Rectal smooth muscle tissue (tissue), 1 donor: ENCODE data around the gene BCAS4.

Experiments
- H3K27ac ChIP-seq: one replicate; pipeline ENCODE4 v1.7.0; 2013; ENCODE audit warnings: low read depth, low read length, inconsistent platforms
- H3K27me3 ChIP-seq: one replicate; pipeline ENCODE4 v1.7.0; 2013; ENCODE audit warnings: low read length; ENCODE audit not compliant: control insufficient read depth, insufficient read depth
- H3K36me3 ChIP-seq: one replicate; pipeline ENCODE4 v1.7.0; 2013; ENCODE audit warnings: low read length; ENCODE audit not compliant: control insufficient read depth, insufficient read depth
- H3K4me1 ChIP-seq: one replicate; pipeline ENCODE4 v1.7.0; 2013; ENCODE audit warnings: low read length; ENCODE audit not compliant: control insufficient read depth, insufficient read depth
- H3K4me3 ChIP-seq: one replicate; pipeline ENCODE4 v1.7.0; 2013; ENCODE audit warnings: low read length
- H3K9ac ChIP-seq: one replicate; pipeline ENCODE4 v1.7.0; 2013; ENCODE audit warnings: low read length

The BCAS4 gene

DNA sequence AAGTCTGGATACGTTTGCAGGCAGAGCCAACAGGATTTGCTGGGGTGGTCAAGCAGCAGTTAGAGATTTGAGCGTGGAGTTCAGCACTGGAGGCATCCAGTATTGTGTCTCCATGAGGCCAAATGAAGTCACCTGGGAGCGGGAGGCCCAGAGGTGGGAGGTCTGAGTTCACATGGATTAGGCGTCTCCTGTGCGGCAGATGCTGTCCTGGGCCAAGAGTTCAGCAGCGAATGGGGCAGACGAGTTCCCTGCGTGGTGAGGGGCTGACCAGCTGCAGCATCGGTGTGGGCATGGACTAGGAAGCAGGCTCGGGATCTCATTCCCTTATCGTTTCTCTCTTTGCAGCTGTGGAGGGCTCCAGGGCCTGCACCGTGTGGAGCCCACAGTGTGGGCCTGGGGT lies 66.2 kb downstream of the BCAS4 start:
- no peaks in the 10 kb centered on the region for H3K36me3 ChIP-seq
- H3K27ac ChIP-seq = no peak overlapping the region
- no peak overlapping the region for H3K9ac ChIP-seq
- no peak overlapping the region for H3K4me3 ChIP-seq
- no peaks in the 10 kb centered on the region for H3K27me3 ChIP-seq
- H3K4me1 ChIP-seq = no peaks in the 10 kb centered on the region

DNA sequence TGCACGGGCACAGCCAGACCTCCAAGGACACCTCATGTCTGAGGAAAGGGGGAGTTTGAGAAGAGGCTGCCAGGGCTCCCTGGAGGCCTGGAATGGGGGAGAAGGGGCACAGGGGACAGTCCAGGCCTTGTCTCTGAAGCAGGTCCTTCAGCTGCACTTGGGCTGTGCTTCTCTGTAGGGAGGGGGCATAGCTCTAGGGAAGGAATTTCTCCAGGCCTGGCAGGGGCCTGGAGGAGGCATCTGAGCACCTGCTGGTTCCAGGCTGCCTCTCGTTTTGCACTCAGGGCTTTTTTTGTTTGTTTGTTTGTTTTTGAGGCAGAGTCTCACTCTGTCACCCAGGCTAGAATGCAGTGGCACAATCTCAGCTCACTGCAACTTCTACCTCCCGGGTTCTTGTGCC lies 67.7 kb downstream of the BCAS4 start:
- Histone ChIP-seq H3K4me3 (no peak overlapping the region), H3K36me3 (no peaks in the 10 kb centered on the region), H3K9ac (no peak overlapping the region), H3K27me3 (no peaks in the 10 kb centered on the region), H3K27ac (no peak overlapping the region), H3K4me1 (no peaks in the 10 kb centered on the region)

DNA sequence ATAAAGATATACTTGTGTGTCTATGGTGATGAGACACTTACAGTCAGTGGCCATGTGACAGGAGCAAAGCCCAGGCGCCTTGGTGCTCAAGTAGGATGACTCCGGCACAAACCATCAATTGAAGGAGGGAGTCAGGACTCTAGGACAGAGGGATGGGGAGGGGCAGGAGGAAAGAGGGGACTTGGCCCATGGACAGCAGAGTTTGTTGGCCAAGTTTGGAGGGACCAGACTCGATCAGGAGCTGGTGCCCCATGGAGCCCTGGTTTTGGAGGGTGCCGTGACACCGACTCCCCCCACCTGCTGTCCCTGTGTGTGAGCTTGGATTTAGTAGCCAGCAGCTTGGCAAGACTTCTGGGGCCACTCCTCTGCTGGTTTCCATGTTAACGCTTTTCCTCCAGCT lies 70.3 kb downstream of the BCAS4 start:
- Histone ChIP-seq H3K4me3 (no peak overlapping the region), H3K27me3 (no peaks in the 10 kb centered on the region), H3K36me3 (no peaks in the 10 kb centered on the region), H3K27ac (no peak overlapping the region), H3K9ac (no peak overlapping the region), H3K4me1 (no peaks in the 10 kb centered on the region)

DNA sequence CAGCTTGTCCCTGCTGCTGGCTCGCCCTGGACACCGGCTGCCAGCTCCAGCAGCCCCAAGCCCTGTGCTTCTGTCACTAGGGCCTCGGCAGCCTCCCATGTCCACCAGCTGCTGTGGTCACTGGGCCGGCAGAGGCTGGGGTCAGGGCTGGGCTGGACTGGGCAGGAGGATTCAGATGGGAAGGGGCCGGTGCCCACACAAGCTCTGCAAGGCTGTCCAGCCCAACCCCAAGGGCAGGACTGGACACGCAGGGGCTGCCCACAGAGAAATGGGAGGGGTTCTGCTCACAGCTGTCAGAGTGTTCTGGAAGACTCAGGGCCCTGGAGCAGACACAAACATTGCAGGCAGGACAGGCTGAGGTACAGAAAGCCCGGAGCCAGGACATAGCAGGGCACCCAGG lies 70.7 kb downstream of the BCAS4 start:
- Histone ChIP-seq H3K4me1 (no peaks in the 10 kb centered on the region), H3K27me3 (no peaks in the 10 kb centered on the region), H3K9ac (no peak overlapping the region), H3K36me3 (no peaks in the 10 kb centered on the region), H3K27ac (no peak overlapping the region), H3K4me3 (no peak overlapping the region)

DNA sequence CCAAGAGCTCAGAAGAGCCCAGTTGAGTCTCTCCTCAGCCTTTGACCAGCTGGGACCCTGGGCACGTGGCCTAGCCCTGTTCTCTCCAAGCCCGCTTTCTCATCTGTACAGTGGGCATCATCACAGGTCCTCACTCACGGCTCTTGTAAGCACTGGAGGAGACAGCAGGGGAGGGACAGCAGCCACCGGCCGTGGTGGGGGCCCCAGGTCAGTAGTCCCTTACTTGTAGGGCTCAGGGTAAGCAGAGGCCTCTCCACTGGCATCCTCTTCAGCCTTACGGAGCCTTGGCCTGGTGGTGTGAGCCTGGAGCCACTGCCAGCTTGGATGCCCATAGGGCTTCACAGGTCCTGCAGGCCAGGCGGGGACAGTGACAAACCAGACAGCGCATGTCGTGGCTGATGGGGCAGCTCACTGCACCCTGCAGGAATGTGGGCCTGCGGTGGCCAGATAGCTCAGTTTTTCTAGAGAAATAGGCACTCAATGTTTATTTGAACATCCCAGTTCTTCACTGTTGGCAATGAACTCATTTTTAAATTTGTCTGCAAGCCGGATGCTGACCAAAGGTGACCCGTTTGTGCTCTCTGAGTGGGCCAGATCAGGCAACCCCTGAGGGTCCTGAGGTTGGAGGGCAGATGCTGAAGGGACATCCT lies 71.3 kb downstream of the BCAS4 start:
- Histone ChIP-seq H3K4me1 (no peaks in the 10 kb centered on the region), H3K9ac (no peak overlapping the region), H3K27me3 (no peaks in the 10 kb centered on the region), H3K27ac (no peak overlapping the region), H3K36me3 (no peaks in the 10 kb centered on the region), H3K4me3 (no peak overlapping the region)

DNA sequence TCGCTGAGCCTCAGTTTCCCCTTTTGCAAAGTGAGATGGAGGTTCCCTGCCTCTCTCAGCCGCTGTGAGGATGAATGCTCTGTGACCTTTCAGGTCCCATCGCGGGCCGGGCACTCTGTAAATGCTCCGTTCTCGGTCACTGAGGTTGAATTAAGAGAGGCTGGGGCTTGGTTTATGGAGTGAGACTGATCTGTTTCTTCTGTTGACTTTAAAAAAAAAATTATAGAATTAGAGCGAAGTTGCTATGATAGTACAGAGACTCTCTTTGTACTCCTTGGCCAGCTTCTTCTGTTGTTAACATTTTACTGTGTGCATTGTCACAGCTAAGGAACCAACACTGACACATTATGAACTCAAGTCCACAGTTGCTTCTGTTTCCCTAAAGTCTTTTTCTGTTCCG lies 72.0 kb downstream of the BCAS4 start:
- no peaks in the 10 kb centered on the region for H3K36me3 ChIP-seq

DNA sequence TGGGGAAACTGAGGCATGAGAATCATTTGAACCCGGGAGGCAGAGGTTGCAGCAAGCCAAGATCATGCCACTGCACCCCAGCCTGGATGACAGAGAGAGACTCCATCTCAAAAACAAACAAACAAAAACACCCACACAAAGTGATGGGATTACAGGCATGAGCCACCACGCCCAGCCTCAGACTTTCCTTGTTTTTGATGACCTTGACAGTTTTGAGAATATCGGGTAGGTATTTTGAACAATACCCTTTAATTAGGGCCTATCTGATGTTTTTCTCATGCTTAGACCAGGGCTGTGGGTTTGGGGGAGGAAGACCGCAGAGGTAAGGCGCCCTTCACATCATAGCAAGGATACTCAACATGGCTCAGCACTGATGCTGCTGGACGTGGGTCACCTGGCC lies 72.9 kb downstream of the BCAS4 start:
- no peak overlapping the region for H3K4me3 ChIP-seq
- H3K27me3 ChIP-seq = no peaks in the 10 kb centered on the region
- no peaks in the 10 kb centered on the region for H3K36me3 ChIP-seq
- H3K4me1 ChIP-seq = no peaks in the 10 kb centered on the region
- no peak overlapping the region for H3K27ac ChIP-seq
- no peak overlapping the region for H3K9ac ChIP-seq

More for the DNA sequence above, 72.0 kb downstream of the BCAS4 start:
- H3K4me1 ChIP-seq = no peaks in the 10 kb centered on the region
- H3K27me3 ChIP-seq = no peaks in the 10 kb centered on the region
- no peak overlapping the region for H3K9ac ChIP-seq
- no peak overlapping the region for H3K4me3 ChIP-seq
- H3K27ac ChIP-seq = no peak overlapping the region

DNA sequence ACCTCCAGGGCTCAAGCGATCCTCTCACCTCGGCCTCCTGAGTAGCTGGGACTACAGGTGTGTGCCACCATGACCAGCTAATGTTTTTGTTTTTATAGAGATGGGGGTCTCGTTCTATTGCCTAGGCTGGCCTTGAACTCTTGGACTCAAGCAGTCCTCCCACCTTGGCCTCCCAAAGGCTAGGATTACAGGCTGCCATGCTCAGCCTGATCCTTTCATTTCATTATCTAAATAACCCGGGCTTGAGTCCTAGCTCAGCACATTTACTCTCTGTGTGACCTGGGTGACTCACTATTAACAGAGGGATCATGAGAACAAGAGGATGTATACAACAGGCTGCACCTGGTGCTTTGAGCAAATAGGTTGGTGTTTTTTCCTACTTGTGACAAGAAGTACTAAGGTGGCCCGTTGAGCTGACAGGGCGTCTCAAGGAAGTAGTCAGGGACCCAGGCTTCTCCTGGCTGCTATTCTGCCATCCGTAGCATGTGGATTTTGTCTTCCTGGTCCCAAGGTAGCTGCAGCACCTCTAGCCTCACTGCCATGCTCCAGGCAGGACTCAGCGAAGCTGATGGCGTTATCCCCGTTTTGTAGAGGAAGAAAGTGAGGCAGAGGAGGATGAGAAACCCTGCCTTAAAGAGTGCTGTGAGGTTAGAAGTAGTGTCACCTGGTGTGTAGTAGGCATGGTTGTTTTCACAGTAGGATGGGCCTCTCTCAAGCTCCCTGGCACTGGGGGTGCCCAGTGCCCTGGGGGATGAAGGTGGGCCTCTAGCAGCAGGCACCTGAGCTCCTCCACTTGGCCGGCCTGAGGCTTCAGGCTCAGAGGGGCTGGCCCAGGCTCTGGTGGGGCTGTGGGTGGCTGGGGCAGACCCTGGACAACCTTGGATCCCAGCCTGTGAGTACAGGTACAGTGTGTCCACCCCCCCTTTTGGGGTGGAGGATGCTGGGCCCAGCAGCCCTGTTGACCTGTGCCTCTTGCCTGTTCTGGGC lies 73.9 kb downstream of the BCAS4 start:
- Histone ChIP-seq H3K36me3 (no peaks in the 10 kb centered on the region), H3K27ac (no peak overlapping the region), H3K4me3 (no peak overlapping the region), H3K27me3 (no peaks in the 10 kb centered on the region), H3K4me1 (no peaks in the 10 kb centered on the region), H3K9ac (no peak overlapping the region)

DNA sequence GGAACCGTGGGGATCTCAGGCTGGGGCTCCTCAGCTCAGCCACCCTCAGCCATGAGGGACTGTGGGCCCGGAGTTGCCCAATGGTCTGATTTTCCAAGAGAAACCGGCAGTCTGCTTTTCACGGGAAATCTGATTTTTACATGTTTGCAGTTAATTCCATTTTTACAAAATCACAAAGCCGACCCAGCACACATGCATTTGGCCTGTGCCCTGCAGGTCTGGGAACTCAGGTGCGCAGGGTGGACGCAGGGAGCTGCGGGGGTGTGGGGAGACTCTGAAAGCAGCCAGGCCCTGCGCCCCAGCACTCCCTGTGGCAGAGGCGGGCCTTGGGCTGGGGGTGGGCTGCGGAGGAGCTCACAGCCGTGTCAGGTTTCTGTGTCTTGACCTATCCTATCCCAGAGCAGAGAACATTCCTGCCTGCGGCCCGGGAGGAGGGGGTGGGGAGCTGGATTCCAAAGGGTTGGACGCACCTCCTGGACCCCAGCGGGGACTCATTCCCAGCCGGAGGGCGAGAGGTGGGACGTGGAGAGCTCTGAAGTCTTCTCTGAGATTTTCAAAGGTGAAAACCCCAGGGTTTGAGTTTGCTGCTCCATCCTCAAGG lies 75.8 kb downstream of the BCAS4 start:
- Histone ChIP-seq H3K36me3 (no peaks in the 10 kb centered on the region), H3K27ac (no peak overlapping the region), H3K27me3 (no peaks in the 10 kb centered on the region), H3K4me3 (no peak overlapping the region), H3K9ac (no peak overlapping the region), H3K4me1 (no peaks in the 10 kb centered on the region)

DNA sequence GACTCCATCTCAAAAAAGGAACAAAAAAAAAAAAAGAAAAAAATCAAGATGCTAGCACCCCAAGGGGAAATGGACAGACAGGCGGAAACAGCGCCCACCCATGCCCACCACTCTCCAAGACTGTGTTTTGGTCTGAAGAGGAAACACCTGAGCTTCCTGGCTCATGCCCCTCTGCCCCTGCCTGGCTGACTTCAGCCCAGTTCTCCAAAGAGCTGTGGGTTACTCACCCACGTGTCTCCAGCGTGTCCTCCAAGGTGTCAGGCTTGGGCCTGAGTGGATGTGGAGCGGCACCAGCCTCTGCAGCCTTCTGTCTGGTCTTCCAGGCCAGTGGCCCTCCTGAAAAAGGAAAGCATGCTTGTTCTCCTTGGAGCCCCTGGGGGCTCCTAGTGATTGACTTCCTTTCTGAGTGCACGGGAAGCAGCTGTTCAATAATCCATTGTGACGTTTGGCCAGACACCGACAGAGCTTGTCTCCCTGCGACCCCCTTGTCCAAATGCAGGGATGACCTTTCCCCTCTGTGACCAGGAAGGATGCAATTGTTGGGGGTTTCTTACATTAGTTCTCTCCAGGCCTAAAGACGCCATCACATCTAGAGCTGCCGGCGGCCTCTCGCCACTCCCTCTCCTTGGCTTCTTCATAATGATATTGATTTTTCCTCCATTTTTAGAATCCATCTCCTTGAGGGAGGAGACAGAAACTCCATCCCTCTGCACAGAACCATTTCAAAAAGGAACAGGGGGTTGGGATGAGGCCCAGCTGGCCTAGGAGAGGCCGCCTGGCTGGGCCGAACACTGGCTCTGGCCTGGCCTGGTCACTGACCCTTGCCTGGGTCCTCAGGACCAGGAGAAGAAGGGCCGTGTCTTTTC lies 77.9 kb downstream of the BCAS4 start:
- no peaks in the 10 kb centered on the region for H3K4me1 ChIP-seq
- no peak overlapping the region for H3K27ac ChIP-seq
- no peaks in the 10 kb centered on the region for H3K27me3 ChIP-seq
- H3K4me3 ChIP-seq = no peak overlapping the region
- no peak overlapping the region for H3K9ac ChIP-seq
- H3K36me3 ChIP-seq = no peaks in the 10 kb centered on the region

DNA sequence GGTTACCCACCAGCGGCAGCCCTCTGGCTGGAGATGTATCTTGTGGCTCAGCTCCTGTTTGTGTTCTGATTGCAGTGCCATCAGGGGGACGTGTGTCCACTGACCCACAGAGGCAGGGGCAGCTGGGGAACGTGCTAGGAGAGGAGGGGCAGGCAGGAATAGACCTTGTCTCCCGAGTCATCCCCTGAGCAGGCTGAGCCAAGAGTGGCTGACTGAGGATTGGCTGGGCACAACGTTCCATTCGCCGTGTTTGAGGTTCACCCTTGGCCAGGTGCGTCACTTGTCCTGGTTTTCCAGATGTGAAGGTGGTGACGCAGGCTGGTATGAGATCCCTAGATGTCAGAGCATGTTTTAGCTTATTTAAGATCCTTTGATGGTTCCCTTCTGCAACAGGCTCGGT lies 78.7 kb downstream of the BCAS4 start:
- H3K36me3 ChIP-seq = no peaks in the 10 kb centered on the region
- H3K4me1 ChIP-seq = no peaks in the 10 kb centered on the region
- no peak overlapping the region for H3K4me3 ChIP-seq
- H3K27me3 ChIP-seq = no peaks in the 10 kb centered on the region
- no peak overlapping the region for H3K9ac ChIP-seq
- H3K27ac ChIP-seq = no peak overlapping the region
